ENCODE data around the gene NOX3. TPM values are rescaled to one million over a fixed set of nuclear protein-coding genes. Genes with fewer than 3 reads are reported as not detected.

Gene NOX3
- total RNA-seq, 6 donors from 2014 or later: not detected

GRCh38 chr6:155419161-155419560 lies 36.5 kb downstream of the NOX3 start:
- WGBS, 2 donors: 90 to 95% methylated on average over 4 of the region's 4 CpGs
- Histone ChIP-seq H3K4me3 (no peak overlapping the region), H3K9me3 (no peaks in the 10 kb centered on the region), H3K4me1 (peaks cover 5 to 17% (median 11%) of the 10 kb centered on the region in 4 donors), H3K27me3 (no peaks in the 10 kb centered on the region), H3K36me3 (no peaks in the 10 kb centered on the region), H3K27ac (no peak overlapping the region)
- no peak for ATAC-seq (ENCODE audit: low FRiP score in 2 of 2)
- no peak for DNase-seq
- TF ChIP-seq, protein P1, sequence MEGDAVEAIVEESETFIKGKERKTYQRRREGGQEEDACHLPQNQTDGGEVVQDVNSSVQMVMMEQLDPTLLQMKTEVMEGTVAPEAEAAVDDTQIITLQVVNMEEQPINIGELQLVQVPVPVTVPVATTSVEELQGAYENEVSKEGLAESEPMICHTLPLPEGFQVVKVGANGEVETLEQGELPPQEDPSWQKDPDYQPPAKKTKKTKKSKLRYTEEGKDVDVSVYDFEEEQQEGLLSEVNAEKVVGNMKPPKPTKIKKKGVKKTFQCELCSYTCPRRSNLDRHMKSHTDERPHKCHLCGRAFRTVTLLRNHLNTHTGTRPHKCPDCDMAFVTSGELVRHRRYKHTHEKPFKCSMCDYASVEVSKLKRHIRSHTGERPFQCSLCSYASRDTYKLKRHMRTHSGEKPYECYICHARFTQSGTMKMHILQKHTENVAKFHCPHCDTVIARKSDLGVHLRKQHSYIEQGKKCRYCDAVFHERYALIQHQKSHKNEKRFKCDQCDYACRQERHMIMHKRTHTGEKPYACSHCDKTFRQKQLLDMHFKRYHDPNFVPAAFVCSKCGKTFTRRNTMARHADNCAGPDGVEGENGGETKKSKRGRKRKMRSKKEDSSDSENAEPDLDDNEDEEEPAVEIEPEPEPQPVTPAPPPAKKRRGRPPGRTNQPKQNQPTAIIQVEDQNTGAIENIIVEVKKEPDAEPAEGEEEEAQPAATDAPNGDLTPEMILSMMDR (IDR thresholded peaks at IDR 0.05): no peak
- TF ChIP-seq EP300 (IDR thresholded peaks at IDR 0.05): no peak
- TF ChIP-seq POLR2AphosphoS5 (IDR thresholded peaks at IDR 0.05): no peak
- no peak for TF ChIP-seq POLR2A (IDR thresholded peaks at IDR 0.05)

DNA sequence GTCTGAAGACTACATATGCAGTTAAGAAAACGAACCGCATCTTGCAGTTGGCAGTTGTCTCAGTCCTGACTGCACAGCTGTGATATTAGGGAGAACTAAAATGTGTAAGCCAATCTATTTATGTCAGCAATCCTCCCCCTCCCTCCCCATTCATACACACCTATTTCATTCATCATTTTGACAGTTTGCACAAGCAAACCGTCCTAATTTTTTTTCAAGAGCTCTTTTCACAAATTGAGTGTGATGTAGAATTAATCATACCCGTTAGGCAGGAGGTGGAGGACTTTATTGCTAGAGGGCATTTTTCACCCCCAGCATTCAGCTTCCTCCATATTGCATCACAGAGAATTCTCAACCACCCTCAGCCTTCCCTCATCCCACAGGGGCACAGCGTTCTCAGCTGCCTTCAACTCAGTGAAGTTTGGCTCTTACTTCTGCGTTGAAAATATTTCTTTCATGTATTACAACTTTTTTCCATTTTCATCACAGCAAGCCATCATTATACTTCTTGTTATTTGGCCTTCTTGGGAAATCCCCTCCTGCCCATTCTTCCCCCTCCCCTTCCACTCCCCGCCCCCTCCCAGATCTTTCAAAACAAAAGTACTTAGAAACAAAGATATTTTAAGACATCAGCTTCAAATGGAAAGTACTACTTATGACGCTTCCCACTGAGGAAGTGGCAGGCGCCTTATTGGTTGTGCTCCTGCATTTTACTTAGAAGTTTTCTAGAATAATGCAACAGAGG lies 37.5 kb downstream of the NOX3 start:
- no peak for TF ChIP-seq POLR2AphosphoS5 (IDR thresholded peaks at IDR 0.05)
- TF ChIP-seq POLR2A (IDR thresholded peaks at IDR 0.05): no peak
- TF ChIP-seq, protein P1 (IDR thresholded peaks at IDR 0.05): no peak
- no peak for TF ChIP-seq EP300 (IDR thresholded peaks at IDR 0.05)
- peak in 1 of 2 donors; percentile 32 for DNase-seq
- H3K36me3 ChIP-seq: no peaks in the 10 kb centered on the region

DNA sequence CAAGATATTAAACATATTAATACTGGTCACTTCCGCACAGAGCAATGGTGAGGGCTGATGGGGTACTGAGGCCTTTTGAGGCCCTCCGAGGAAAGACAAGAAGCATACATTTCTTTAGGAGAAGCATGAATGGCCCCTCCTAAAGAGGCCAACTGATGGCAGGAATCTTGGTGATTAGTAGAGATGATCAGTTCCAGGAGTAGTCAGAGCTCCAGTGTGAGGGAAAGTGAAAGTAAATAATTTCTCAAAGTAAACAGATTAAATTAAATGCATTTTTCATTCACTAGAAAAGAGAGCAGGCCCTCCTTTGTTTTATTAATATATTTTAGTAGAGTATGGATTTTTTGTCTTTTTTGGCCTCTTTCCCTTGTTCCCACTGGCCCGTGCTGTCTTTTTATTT lies 38.2 kb downstream of the NOX3 start:
- Histone ChIP-seq H3K4me1 (peaks cover 5 to 17% (median 11%) of the 10 kb centered on the region in 4 donors), H3K27ac (peak overlapping the region in 1 of 4 donors; percentile 63), H3K36me3 (no peaks in the 10 kb centered on the region), H3K9me3 (no peaks in the 10 kb centered on the region), H3K27me3 (no peaks in the 10 kb centered on the region), H3K4me3 (no peak overlapping the region)
- no peak for TF ChIP-seq POLR2AphosphoS5 (IDR thresholded peaks at IDR 0.05)
- no peak for DNase-seq
- 77 to 87% methylated on average over 3 of the region's 3 CpGs for WGBS, 2 donors
- ATAC-seq (ENCODE audit: low FRiP score in 2 of 2): no peak

More for the DNA sequence above, 37.5 kb downstream of the NOX3 start:
- Histone ChIP-seq H3K9me3 (no peaks in the 10 kb centered on the region), H3K27ac (peak overlapping the region in 3 of 4 donors; percentile 39 to 64 (median 63)), H3K4me3 (peak overlapping the region in 2 of 4 donors; percentile 4 to 23), H3K27me3 (no peaks in the 10 kb centered on the region), H3K4me1 (peaks cover 5 to 17% (median 11%) of the 10 kb centered on the region in 4 donors)
- peak; percentile 56 to 66 for ATAC-seq (ENCODE audit: low FRiP score in 2 of 2)
- 13 to 21% methylated on average over 9 of the region's 9 CpGs for WGBS, 2 donors

DNA sequence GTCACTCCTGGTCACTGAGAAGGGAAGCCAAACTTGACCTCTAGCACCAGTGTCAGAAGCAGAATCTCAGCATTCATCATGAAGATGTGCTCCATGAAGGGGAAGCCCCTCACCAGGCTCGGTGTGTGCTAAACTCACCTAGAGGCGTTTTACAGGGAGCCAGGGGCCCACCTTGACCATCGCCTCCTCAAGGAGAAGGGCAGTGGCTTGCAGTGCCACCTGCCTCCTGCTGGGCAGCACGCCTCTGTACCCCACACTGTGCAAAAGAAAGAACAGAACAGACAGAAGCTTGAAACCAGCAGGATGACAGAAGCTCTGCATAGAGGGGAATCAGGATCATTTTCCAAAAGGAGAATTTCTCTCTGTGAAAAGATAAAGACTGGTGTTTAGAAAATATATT lies 39.7 kb downstream of the NOX3 start:
- Histone ChIP-seq H3K27ac (no peak overlapping the region), H3K4me3 (no peak overlapping the region), H3K9me3 (no peaks in the 10 kb centered on the region), H3K36me3 (no peaks in the 10 kb centered on the region), H3K4me1 (peaks cover 5 to 17% (median 11%) of the 10 kb centered on the region in 4 donors), H3K27me3 (no peaks in the 10 kb centered on the region)
- 90 to 98% methylated on average over 4 of the region's 4 CpGs for WGBS, 2 donors
- ATAC-seq (ENCODE audit: low FRiP score in 2 of 2): no peak
- TF ChIP-seq EP300 (IDR thresholded peaks at IDR 0.05): no peak
- TF ChIP-seq POLR2AphosphoS5 (IDR thresholded peaks at IDR 0.05): no peak
- TF ChIP-seq POLR2A (IDR thresholded peaks at IDR 0.05): no peak
- TF ChIP-seq, protein P1 (IDR thresholded peaks at IDR 0.05): no peak
- peak in 1 of 2 donors; percentile 19 for DNase-seq

- Histone ChIP-seq H3K27ac (no peak overlapping the region), H3K36me3 (no peaks in the 10 kb centered on the region), H3K27me3 (no peaks in the 10 kb centered on the region), H3K9me3 (no peaks in the 10 kb centered on the region), H3K4me1 (peaks cover 5 to 16% (median 11%) of the 10 kb centered on the region in 4 donors), H3K4me3 (no peak overlapping the region)
- no peak for DNase-seq
- no peak for ATAC-seq (ENCODE audit: low FRiP score in 2 of 2)
- no peak for TF ChIP-seq POLR2AphosphoS5 (IDR thresholded peaks at IDR 0.05)
- TF ChIP-seq POLR2A (IDR thresholded peaks at IDR 0.05): no peak
- no peak for TF ChIP-seq EP300 (IDR thresholded peaks at IDR 0.05)
- TF ChIP-seq, protein P1 (IDR thresholded peaks at IDR 0.05): no peak
- WGBS, 2 donors: 82 to 91% methylated on average over 3 of the region's 3 CpGs
Observed at GRCh38 chr6:155414049-155414448, 41.6 kb downstream of the NOX3 start.

Data from upper lobe of left lung (tissue), 6 donors.